MM.1S (cell line): ENCODE results near the gene TBX2.
"Not testable (repeated sequence)": the region's sequence is repeated elsewhere in the genome, so short reads cannot be mapped to it uniquely, and the experiment has no call there.

Experiments
- DNase-seq: peaks from one replicate; pipeline ENCODE4 v3.0.0-alpha.2; 2015
- H2AFZ ChIP-seq: fragments of 300-600 bp; sonication (generic); 2 replicates; pipeline ENCODE4 v1.6.0; 2016; ENCODE audit warnings: antibody characterized with exemption, low read length
- H3F3A ChIP-seq: fragments of 300-600 bp; sonication (generic); 2 replicates; pipeline ENCODE4 v1.6.1; 2016; ENCODE audit warnings: mild to moderate bottlenecking, antibody characterized with exemption, low read length, moderate library complexity, mixed read lengths; ENCODE audit not compliant: insufficient read depth
- H3K27ac ChIP-seq: fragments of 300-600 bp; sonication (generic); 2 replicates; pipeline ENCODE4 v1.5.1; 2016; ENCODE audit warnings: mild to moderate bottlenecking, low read length
- H3K27me3 ChIP-seq: fragments of 300-600 bp; sonication (generic); replicated peaks from 2 replicates; pipeline ENCODE4 v1.6.0; 2016; ENCODE audit warnings: low read length; ENCODE audit not compliant: insufficient read depth
- H3K36me3 ChIP-seq: fragments of 300-600 bp; sonication (generic); replicated peaks from 2 replicates; pipeline ENCODE4 v1.6.1; 2016; ENCODE audit warnings: mild to moderate bottlenecking, low read length, mixed read lengths; ENCODE audit not compliant: insufficient read depth
- H3K4me1 ChIP-seq: fragments of 300-600 bp; sonication (generic); 2 replicates; pipeline ENCODE4 v1.6.1; 2016; ENCODE audit warnings: low read length, mixed read lengths
- H3K4me2 ChIP-seq: fragments of 300-600 bp; sonication (generic); 2 replicates; pipeline ENCODE4 v1.6.0; 2016; ENCODE audit warnings: low read depth, low read length
- H3K4me3 ChIP-seq: fragments of 300-600 bp; sonication (generic); 2 replicates; pipeline ENCODE4 v1.5.1; 2016; ENCODE audit warnings: low read length, mixed read lengths
- H3K79me2 ChIP-seq: fragments of 300-600 bp; sonication (generic); 2 replicates; pipeline ENCODE4 v1.6.1; 2016; ENCODE audit warnings: mixed run types, low read length, mixed read lengths
- H3K9ac ChIP-seq: fragments of 300-600 bp; sonication (generic); 2 replicates; pipeline ENCODE4 v1.6.1; 2016; ENCODE audit warnings: low read length, mixed read lengths
- H3K9me2 ChIP-seq: fragments of 300-600 bp; sonication (generic); replicated peaks from 2 replicates; pipeline ENCODE4 v1.6.1; 2016; ENCODE audit warnings: mild to moderate bottlenecking, low read length, mixed read lengths; ENCODE audit not compliant: insufficient read depth
- H3K9me3 ChIP-seq: fragments of 300-600 bp; sonication (generic); replicated peaks from 2 replicates; pipeline ENCODE4 v1.6.1; 2016; ENCODE audit warnings: mild to moderate bottlenecking, low read length, mixed read lengths; ENCODE audit not compliant: insufficient read depth
- H4K20me1 ChIP-seq: fragments of 300-600 bp; sonication (generic); 2 replicates; pipeline ENCODE4 v1.6.1; 2016; ENCODE audit warnings: mild to moderate bottlenecking, low read length, moderate library complexity, mixed read lengths; ENCODE audit not compliant: insufficient read depth
- EZH2 ChIP-seq: fragments of 300-600 bp; sonication (generic); optimal IDR thresholded peaks from 2 replicates; pipeline ENCODE3; 2017; ENCODE audit warnings: low read depth, mild to moderate bottlenecking, antibody characterized with exemption, low read length, mixed read lengths
- EZH2phosphoT487 ChIP-seq: fragments of 300-600 bp; sonication (generic); IDR thresholded peaks from 2 replicates; pipeline ENCODE4 v1.6.1; 2018; ENCODE audit warnings: antibody characterized with exemption, low read length
- TF ChIP-seq, protein P1 (sequence below): fragments of 300-600 bp; sonication (generic); IDR thresholded peaks from 2 replicates; pipeline ENCODE4 v1.5.1; 2016; ENCODE audit warnings: antibody characterized with exemption, low read length, mixed read lengths

The TBX2 gene

DNA sequence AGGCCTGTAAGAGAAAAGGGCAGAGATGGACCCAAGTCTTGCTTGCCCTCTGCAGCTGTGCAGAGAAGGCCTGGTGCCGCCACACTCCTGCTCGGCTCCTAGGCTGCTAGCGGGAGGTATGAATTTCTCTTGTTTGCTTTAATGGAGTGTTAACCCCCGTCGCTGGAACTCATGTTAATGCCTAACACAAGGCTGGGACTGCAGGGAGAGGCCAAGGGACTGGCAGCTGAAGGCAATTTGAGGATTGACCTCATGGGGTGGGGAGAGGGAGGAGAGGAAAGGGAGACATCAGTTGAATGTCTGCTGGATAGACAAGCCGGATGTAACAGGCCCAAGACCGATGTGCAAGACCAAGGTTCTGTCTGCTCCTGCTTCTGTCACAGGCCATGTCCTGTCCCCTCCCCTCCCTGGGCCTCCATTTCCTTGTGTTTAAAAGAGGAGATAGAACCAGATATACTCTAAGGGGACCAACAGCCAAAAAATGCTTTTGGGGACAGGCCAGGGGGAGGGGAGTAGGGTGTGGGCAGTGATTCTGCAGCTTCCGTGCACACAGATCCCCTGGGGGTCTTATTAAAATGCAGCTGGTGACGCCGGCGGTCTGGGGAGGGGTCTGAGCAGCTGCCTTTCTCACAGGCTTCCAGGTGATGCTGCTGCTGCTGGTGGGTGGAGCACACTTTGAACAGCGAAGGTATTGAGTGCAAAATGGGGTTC lies 46.7 kb upstream of the TBX2 start:
- Histone ChIP-seq H3F3A (no peaks in the 10 kb centered on the region), H3K4me3 (no peak overlapping the region), H3K9me2 (no peaks in the 10 kb centered on the region), H3K36me3 (no peaks in the 10 kb centered on the region), H3K4me2 (no peak overlapping the region), H2AFZ (no peak overlapping the region), H3K9ac (no peak overlapping the region), H3K9me3 (no peaks in the 10 kb centered on the region), H4K20me1 (no peaks in the 10 kb centered on the region), H3K79me2 (no peaks in the 10 kb centered on the region), H3K4me1 (no peaks in the 10 kb centered on the region), H3K27ac (no peak overlapping the region), H3K27me3 (no peaks in the 10 kb centered on the region)
- TF ChIP-seq, protein P1, sequence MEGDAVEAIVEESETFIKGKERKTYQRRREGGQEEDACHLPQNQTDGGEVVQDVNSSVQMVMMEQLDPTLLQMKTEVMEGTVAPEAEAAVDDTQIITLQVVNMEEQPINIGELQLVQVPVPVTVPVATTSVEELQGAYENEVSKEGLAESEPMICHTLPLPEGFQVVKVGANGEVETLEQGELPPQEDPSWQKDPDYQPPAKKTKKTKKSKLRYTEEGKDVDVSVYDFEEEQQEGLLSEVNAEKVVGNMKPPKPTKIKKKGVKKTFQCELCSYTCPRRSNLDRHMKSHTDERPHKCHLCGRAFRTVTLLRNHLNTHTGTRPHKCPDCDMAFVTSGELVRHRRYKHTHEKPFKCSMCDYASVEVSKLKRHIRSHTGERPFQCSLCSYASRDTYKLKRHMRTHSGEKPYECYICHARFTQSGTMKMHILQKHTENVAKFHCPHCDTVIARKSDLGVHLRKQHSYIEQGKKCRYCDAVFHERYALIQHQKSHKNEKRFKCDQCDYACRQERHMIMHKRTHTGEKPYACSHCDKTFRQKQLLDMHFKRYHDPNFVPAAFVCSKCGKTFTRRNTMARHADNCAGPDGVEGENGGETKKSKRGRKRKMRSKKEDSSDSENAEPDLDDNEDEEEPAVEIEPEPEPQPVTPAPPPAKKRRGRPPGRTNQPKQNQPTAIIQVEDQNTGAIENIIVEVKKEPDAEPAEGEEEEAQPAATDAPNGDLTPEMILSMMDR: no peak
- no peak for TF ChIP-seq EZH2
- no peak for TF ChIP-seq EZH2phosphoT487
- no peak for DNase-seq

- H3K4me2 ChIP-seq: no peak overlapping the region
- TF ChIP-seq, protein P1: no peak
- TF ChIP-seq EZH2 (no peak), EZH2phosphoT487 (no peak)
- no peak for DNase-seq
- H3K9ac ChIP-seq: no peak overlapping the region
- no peaks in the 10 kb centered on the region for H3K36me3 ChIP-seq
- no peaks in the 10 kb centered on the region for H3K9me2 ChIP-seq
- H3K4me3 ChIP-seq: no peak overlapping the region
- H3K9me3 ChIP-seq: no peaks in the 10 kb centered on the region
- no peaks in the 10 kb centered on the region for H3F3A ChIP-seq
- H2AFZ ChIP-seq: no peak overlapping the region
- H3K4me1 ChIP-seq: no peaks in the 10 kb centered on the region
- no peaks in the 10 kb centered on the region for H4K20me1 ChIP-seq
- H3K27me3 ChIP-seq: no peaks in the 10 kb centered on the region
- no peak overlapping the region for H3K27ac ChIP-seq
- H3K79me2 ChIP-seq: no peaks in the 10 kb centered on the region
Observed at GRCh38 chr17:61353615-61354014, 46.0 kb upstream of the TBX2 start.

DNA sequence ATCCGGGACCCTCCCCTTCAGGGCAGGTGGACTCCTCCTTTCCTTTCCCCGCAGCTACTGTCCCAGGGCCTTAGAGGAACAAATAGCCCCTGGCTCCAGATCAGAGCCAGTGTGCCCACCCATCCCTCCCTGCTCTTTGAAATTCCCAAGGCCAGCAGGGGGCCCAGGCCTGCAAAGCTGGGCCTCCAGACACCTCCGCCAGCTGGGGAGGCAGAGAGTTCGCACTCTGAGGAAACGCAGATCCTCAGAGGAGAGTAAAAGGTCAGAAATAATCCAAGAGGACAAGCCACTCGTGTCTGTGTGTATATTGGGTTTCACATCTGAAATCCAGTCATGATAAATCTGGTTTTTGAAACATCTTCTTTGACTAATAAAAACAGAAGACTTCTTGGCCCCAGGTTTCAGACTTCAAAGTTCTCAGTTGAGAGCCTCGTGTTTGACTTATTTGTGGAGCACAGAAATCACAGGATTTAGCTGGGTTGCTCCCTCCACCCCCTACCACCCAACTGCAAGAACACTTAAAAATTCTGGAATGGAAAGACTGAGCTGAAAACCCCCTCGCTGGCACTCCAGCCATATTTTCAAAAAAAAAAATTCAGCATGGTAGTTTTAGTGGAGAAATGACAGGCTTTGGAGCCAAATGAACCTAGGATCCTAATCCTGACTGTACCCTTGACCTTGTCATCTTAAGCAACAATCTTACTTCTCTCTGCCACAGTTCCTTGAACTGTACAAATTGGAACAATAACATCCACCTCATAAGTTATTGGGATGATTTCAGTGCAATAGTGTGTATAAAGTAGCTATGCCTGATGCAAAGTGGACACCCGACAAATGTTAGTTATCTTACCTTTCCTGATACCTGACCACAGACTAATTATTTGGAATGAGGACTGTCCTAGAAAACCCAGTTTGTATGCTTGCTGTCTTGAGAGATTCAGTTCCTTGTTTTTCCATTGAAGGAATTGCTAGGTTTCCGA lies 44.5 kb upstream of the TBX2 start:
- TF ChIP-seq EZH2: no peak
- no peak for TF ChIP-seq EZH2phosphoT487
- TF ChIP-seq, protein P1: no peak
- Histone ChIP-seq H3K27ac (no peak overlapping the region), H3K9me3 (no peaks in the 10 kb centered on the region), H3F3A (no peaks in the 10 kb centered on the region), H3K4me3 (no peak overlapping the region), H4K20me1 (no peaks in the 10 kb centered on the region), H3K36me3 (no peaks in the 10 kb centered on the region), H3K79me2 (no peaks in the 10 kb centered on the region), H3K27me3 (no peaks in the 10 kb centered on the region), H3K9me2 (no peaks in the 10 kb centered on the region), H3K9ac (no peak overlapping the region), H3K4me1 (no peaks in the 10 kb centered on the region), H2AFZ (no peak overlapping the region), H3K4me2 (no peak overlapping the region)
- no peak for DNase-seq

- H3K9me3 ChIP-seq, H3K9ac ChIP-seq, H3K27ac ChIP-seq, H3F3A ChIP-seq, H3K4me2 ChIP-seq, H3K79me2 ChIP-seq, H3K4me3 ChIP-seq, DNase-seq, H3K9me2 ChIP-seq, H4K20me1 ChIP-seq, H3K27me3 ChIP-seq, H3K36me3 ChIP-seq, H3K4me1 ChIP-seq, H2AFZ ChIP-seq: not testable (repeated sequence)
Observed at GRCh38 chr17:61357061-61357460, 42.6 kb upstream of the TBX2 start.

- not testable (repeated sequence) for H3F3A ChIP-seq, H3K36me3 ChIP-seq, DNase-seq, H3K79me2 ChIP-seq, H3K4me2 ChIP-seq, H3K9me3 ChIP-seq, H3K27ac ChIP-seq, H3K27me3 ChIP-seq, H4K20me1 ChIP-seq, H3K4me1 ChIP-seq, H3K4me3 ChIP-seq, H3K9me2 ChIP-seq, H2AFZ ChIP-seq, H3K9ac ChIP-seq
Observed at GRCh38 chr17:61359513-61359912, 40.1 kb upstream of the TBX2 start.
